Activated T-helper 1 cell treated with Interleukin-2 at 50 U/mL for 16 hours (primary cell): ENCODE measurements around the gene COX8A.
"Not testable (repeated sequence)": the region's sequence is repeated elsewhere in the genome, so short reads cannot be mapped to it uniquely, and the experiment has no call there.

ENCODE experiments used
- DNase-seq: peaks from one replicate; pipeline ENCODE4 v3.0.0-alpha.2; 2020; ENCODE audit warnings: low read depth

Gene COX8A, protein sequence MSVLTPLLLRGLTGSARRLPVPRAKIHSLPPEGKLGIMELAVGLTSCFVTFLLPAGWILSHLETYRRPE

GRCh38 chr11:63974259-63975143 is at the start of gene COX8A:
TSS of gene COX8A (plus strand) at chr11:63974620. CDS start at chr11:63974681, 61 bp downstream.
- DNase-seq: peak; percentile 88

- no peak for DNase-seq
These were observed 44.8 kb upstream of the COX8A start for GRCh38 chr11:63929616-63930015.

DNA sequence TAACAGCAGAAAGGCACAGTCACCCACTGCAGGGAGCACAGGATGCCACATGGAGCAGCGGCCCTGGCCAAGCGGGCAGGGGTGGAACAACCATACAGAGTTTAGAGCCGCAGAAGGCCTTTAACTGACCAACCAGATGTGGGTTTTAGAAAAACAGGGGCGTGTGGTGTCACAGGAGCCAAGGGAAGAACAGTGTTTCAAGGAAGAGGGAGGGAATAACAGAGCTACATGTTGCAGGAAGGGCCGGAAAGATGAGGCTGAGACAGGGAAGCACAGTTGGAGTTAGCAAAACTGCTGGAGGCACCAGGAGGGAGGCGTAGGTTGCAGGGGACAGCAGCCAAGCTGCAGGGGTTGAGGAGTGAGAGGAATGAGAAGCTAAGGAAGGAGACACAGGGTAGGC is 43.4 kb upstream of the COX8A start:
- no peak for DNase-seq

GRCh38 chr11:63931876-63932275 is 42.5 kb upstream of the COX8A start:
- no peak for DNase-seq

GRCh38 chr11:63933459-63933858 is 41.0 kb upstream of the COX8A start:
- DNase-seq: no peak

- no peak for DNase-seq
These were observed 36.5 kb upstream of the COX8A start for GRCh38 chr11:63937713-63938478.

GRCh38 chr11:63938479-63939396 is 35.7 kb upstream of the COX8A start, which contains the start of gene NAA40:
TSS of gene NAA40 (plus strand) at chr11:63939002. CDS start at chr11:63939097, 95 bp downstream.
- peak; percentile 88 for DNase-seq

GRCh38 chr11:63939397-63939891 is 35.0 kb upstream of the COX8A start:
- DNase-seq: no peak

GRCh38 chr11:63940786-63941185 is 33.6 kb upstream of the COX8A start:
- DNase-seq: no peak

DNA sequence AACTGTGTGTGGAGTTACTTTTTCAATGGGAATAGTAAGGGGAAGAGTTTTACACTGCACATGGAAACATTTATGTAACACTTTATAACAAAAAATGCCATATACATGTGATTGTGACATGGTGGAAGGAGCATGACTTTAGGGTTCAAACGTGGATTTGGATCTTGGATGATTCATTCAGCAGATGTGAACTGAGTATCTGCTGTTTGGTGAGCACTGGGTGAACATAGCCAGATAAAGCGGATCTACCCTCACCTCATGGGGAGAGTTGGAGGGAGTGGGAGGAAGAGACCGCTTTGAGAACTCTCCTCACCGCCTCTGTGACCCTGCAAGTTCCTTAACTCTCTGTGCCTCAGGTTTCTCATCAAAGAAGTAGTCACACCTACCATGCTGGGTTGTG is 32.5 kb upstream of the COX8A start:
- no peak for DNase-seq

- no peak for DNase-seq
These were observed 31.6 kb upstream of the COX8A start for GRCh38 chr11:63942803-63943202.

DNA sequence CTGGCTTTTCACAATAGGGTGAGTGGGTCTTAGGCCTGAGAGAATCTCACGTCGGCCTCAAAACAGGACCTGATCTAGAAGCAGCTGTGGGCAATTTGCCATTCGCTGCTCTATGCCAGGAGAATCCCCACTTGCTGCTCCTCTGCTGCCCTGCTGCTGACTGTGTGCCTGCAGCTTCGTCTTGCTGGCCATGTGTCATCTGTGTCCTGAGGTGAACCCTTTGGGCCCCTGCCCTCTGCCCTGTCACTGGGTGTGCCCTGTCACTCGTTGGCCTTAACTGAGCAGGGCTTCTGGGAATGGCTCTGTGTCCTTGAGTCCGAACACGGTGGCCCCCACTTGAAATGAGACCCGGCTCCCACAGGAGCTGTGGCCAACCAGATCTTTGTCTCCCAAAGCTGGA is 29.4 kb upstream of the COX8A start:
- DNase-seq: no peak

GRCh38 chr11:63945477-63946163 is 28.8 kb upstream of the COX8A start:
- peak; percentile 19 for DNase-seq

GRCh38 chr11:63951779-63952536 is 22.5 kb upstream of the COX8A start:
- no peak for DNase-seq

DNA sequence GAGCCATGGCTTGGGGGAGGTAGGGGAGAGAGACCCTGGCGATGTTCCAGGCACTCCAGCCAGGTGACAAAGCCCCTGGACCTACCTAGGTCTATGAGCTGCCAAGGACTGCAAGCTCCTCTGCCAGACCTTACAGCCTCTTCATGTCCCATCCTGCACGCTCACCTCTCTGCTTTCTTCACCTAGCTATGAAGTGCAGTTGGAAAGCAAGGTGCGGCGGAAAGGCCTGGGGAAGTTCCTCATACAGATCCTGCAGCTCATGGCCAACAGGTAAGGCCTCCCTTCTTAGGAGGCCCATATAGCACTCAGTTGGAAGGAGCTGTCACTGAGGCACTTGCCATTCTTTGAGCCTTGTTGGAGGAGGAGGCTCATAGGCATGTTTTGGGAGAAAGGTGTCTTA is 21.9 kb upstream of the COX8A start:
- no peak for DNase-seq

GRCh38 chr11:63958008-63958407 is 16.4 kb upstream of the COX8A start:
- no peak for DNase-seq

DNA sequence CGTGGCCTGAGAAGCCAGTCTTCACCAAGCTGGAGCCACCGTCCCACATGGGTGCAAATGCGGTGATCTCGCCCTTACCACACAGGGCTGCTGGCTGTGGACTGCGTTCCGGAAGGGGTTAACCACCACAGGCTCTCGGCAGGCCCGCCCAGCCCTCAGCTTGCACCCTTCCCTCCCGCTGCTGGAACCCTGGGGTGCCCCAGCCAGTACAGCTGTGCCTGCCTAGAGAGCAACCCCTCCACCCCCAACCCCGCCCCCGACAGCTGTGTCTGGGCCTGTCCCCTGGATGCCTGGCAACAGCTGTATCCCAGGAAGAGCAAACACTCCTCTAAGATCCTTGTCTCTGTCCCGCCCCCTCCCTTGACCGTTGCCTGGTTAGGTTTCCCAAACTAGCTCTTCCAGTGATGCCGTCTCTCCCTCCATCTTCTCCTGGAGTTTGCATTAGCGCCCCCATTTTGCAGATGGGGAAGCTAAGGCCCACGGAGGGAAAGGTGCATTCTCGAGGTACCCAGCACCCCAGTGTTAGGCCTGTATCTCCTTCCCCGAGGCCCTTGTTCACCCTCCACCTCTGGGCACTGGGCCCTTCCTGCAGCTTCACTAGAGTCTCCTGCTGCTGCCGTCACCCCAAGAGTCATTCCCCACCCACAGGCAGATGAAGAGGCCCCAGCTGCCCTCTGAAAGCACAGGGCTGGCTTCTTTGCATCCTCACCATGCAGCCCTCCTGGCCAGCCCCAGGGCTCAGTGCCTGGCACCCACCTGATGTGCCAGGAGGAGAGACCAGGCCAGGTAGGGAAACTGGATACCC is 12.6 kb upstream of the COX8A start:
- DNase-seq: no peak

GRCh38 chr11:63963895-63964294 is 10.5 kb upstream of the COX8A start:
- DNase-seq: not testable (repeated sequence)

DNA sequence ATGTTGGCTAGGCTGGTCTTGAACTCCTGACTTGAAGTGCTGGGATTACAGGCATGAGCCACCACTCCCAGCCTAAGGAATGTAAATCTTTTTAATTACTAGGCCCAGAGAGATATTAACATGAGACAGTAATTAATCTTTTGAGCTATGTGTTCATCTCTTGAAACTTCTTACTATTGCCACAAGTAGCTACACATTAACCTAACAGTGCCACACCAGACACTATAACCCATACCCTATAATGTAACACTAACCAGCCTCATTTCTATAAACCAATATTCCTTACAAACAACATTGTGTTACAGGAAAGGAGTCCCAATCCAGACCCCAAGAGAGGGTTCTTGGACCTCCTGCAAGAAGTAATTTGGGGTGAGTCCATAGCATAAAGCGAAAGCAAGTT is 8.0 kb upstream of the COX8A start:
- DNase-seq: no peak
